VCaP (cell line): ENCODE data around the gene CAMKMT.
A peak's percentile ranks its signal among the peaks of the same experiment; 100 is the strongest.

Source experiments
- H3K27ac ChIP-seq: fragments of 450-650 bp; 2 replicates; pipeline ENCODE4 v1.5.1; 2017
- TF ChIP-seq, protein P1 (sequence below): fragments of 450-650 bp; conservative IDR thresholded peaks from 2 replicates; pipeline ENCODE4 v1.5.1; 2017; ENCODE audit warnings: mild to moderate bottlenecking, moderate library complexity

CAMKMT gene

DNA sequence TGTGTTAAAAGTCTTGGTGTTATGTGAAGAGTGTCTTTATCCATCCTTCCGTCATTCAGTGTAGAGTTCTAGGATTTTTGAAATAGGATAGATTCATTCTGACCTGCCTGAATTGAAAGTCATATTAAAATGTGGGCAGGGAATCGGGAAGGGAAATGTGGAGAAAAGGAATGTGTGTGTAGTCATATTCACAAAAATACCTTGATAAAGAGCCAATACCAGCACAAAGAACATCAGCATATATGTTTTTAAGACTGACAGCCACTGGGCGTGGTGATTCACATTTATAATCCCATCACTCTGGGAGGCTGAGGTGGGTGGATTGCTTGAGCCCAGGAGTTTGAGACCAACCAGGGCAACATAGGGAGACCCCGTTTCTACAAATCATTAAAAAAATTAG is 188.1 kb downstream of the CAMKMT start:
- no peak overlapping the region for H3K27ac ChIP-seq
- TF ChIP-seq, protein P1, sequence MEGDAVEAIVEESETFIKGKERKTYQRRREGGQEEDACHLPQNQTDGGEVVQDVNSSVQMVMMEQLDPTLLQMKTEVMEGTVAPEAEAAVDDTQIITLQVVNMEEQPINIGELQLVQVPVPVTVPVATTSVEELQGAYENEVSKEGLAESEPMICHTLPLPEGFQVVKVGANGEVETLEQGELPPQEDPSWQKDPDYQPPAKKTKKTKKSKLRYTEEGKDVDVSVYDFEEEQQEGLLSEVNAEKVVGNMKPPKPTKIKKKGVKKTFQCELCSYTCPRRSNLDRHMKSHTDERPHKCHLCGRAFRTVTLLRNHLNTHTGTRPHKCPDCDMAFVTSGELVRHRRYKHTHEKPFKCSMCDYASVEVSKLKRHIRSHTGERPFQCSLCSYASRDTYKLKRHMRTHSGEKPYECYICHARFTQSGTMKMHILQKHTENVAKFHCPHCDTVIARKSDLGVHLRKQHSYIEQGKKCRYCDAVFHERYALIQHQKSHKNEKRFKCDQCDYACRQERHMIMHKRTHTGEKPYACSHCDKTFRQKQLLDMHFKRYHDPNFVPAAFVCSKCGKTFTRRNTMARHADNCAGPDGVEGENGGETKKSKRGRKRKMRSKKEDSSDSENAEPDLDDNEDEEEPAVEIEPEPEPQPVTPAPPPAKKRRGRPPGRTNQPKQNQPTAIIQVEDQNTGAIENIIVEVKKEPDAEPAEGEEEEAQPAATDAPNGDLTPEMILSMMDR: no peak

DNA sequence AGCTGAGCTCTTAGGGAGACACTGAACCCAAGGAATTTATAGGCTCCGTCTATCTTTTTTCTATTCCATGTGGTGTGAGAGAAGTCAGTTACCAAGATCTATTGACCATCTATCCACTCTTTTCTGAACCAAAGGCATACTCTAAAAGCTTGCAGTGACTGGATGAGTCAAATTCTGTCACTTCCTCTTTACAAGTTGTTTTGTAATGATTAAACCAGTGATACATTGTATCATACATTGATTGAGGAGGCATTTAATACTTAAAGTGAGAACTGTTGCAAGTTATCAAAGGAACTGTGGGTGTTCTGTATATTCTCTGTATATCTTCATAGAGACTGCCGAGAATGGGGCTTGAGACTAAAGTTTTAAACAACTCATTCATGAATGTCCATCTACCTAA is 188.8 kb downstream of the CAMKMT start:
- H3K27ac ChIP-seq: no peak overlapping the region
- TF ChIP-seq, protein P1: no peak

DNA sequence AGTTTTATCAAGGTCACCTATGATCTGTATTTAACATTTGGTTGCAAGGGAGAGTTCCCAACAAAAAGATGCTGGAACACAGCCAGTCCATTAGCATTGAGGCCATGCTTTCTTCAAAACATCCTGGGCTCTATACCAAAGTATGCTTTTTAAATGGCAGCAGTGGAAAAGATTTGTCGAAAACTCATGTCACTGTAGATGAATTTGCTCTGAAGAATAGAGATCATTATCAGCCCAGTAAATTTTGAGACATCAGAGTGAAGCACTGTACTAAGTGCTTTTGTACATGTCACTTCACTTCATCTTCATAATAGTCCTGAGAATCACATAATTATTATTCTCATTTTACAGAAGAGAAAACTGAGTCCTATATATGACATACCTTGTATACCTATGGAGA is 189.8 kb downstream of the CAMKMT start:
- TF ChIP-seq, protein P1: no peak
- no peak overlapping the region for H3K27ac ChIP-seq

DNA sequence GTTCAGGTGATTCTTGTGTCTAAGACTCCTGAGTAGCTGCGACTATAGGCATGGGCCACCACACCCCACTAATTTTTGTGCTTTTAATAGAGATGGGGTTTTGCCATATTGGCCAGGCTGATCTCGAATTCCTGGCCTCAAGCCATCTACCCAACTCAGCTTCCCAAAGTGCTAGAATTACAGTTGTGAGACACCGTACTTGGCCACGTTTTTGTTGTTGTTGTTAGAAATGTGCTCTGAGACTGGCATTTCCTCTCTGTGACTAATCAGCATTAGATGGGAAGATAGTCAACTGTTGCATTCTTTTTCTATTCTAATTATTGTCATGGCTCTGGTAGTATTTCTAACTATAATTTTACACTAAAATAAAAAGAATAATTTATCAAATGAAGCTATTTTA is 191.7 kb downstream of the CAMKMT start:
- TF ChIP-seq, protein P1: no peak
- H3K27ac ChIP-seq: no peak overlapping the region

DNA sequence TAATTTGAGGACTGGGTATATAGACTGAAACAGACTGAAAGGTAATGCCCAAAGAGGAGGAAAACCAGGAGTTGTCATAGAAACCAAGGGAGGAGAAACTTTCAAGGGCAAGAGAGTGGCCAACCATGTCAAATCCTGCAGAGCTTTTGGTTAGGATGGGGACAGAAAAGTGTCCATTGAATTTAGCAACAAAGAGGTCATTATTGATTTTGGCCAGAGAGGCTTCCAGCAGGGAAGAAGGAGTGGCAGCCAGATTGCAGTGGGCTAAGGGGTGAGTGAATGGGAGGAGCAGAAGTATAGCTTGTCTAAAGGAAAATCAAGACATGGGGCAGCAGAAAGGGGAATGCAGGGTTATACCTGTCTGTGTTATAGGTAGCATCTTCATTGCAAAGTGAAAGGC is 194.0 kb downstream of the CAMKMT start:
- TF ChIP-seq, protein P1: no peak
- H3K27ac ChIP-seq: no peak overlapping the region

DNA sequence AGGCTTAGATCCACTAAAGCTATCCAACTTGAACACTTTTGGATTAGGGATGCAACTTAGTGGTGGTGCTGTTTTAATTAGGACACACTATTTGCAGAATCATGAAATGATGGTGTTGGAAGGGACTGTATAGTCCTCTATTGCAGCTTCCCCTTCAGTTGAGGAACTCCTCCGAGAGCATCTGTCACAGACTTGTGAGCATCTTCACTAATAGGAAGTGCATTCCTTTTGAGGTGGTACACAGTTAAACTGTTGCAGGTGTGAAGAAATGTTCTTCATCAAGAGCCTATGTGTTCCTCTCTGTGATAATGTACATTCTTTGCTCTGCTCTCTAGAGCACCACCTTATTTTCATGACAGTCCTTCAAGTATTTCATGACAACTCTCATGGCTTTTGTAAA is 197.4 kb downstream of the CAMKMT start:
- no peak overlapping the region for H3K27ac ChIP-seq
- TF ChIP-seq, protein P1: no peak

DNA sequence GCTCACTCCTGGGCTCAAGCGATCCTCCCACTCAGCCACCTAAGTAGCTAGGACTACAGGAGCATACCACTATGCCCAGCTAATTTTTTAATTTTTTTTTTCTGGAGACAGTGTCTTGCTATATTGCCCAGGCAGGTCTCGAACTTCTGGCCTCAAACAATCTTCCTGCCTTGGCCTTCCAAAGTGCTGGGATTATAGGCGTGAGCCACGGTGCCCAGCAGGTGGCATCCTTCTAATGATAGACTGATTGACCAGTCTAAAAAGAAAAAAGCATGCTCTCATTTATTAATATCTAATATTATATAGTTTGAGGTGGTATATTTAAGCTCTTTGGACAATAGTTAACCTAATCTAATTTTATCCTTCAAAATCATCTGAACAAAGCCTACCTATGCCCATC is 198.6 kb downstream of the CAMKMT start:
- no peak overlapping the region for H3K27ac ChIP-seq
- TF ChIP-seq, protein P1: peak; percentile 60

DNA sequence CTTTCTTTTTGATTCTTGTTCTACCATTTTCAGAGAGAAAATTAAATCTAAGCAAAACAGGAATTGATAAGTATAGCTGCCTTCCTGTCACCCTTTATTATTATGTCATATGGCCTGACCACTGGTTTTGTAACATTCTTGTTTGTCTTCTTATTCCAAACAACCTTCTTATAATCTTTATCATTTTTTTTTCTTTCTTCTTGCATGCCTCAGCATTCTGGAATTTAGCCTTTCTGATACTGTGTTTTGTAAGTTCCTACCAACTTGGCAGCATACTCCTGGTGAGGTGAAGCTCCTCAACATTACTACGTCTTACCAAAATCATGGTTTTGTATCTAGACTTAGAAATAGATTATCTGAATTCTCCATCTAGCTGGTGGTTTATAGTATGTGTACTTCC is 199.2 kb downstream of the CAMKMT start:
- TF ChIP-seq, protein P1: no peak
- H3K27ac ChIP-seq: no peak overlapping the region
